Gastrocnemius medialis (tissue), 4 donors: ENCODE data around the gene TMCC2.

Experiments used
- CTCF ChIP-seq, 5 experiments: fragments of 450-650 bp in 3 of 5; fragments of 200-600 bp in 2 of 5; sonication (generic) in 2 of 5; IDR thresholded peaks in 4 of 5; conservative IDR thresholded peaks in 1 of 5; 1 replicate in 4 of 5; 2 replicates in 1 of 5; pipeline ENCODE4 v1.5.1; 2016 to 2019; ENCODE audit warnings: antibody characterized with exemption in 5 of 5, mild to moderate bottlenecking in 3 of 5, moderate library complexity in 3 of 5
- POLR2A ChIP-seq, 2 donors: fragments of 450-650 bp; IDR thresholded peaks; one replicate each; pipeline ENCODE4 v1.6.1; 2017; ENCODE audit warnings: antibody characterized with exemption in 2 of 2, mild to moderate bottlenecking in 2 of 2, moderate library complexity in 2 of 2

GRCh38 chr1:205236526-205236925 lies 8.8 kb downstream of the TMCC2 start:
- no peak for TF ChIP-seq POLR2A (IDR thresholded peaks at IDR 0.05)
- TF ChIP-seq CTCF (IDR thresholded peaks at IDR 0.05 in 4 of 5, conservative IDR thresholded peaks at IDR 0.05 in 1 of 5), result no peak
